HT1080 (cell line): ENCODE results near the gene TSGA10. TPM values are rescaled to one million over a fixed set of nuclear protein-coding genes. Genes with fewer than 3 reads are reported as not detected.

ENCODE experiments used
- DNase-seq: peaks from one replicate; pipeline ENCODE4 v3.0.0-alpha.2; 2015; ENCODE audit warnings: low read depth
- small RNA-seq: library from RNA; depleted of rRNA; stranded (forward); fragments of <200 nt; gene quantifications from one replicate; pipeline ENCODE3, GENCODE V24; 2014
- total RNA-seq: library from RNA; depleted of rRNA; stranded (reverse); fragments of >200 nt; shearing (Covaris generic); gene quantifications from 2 replicates; pipeline ENCODE4 v1.2.3, GENCODE V29; 2014; rRNA removed

The TSGA10 gene
- total RNA-seq, 1 experiment from 2014 or later: 6.7 TPM

GRCh38 chr2:98948956-98949739 is 205.6 kb downstream of the TSGA10 start:
- no peak for DNase-seq

GRCh38 chr2:98947554-98947953 is 207.2 kb downstream of the TSGA10 start:
- DNase-seq: no peak

Small RNA genes lying within 50 kb of the gene (small RNA-seq; reads per million reads assigned to genes)
- gene AC092587.1: not detected

Other genes with a start within 250 kb of the TSGA10 start
- gene CRACDL, start 218.7 kb downstream of the TSGA10 start, total RNA-seq: 0.07 TPM in 1 of 2 replicates, not detected in the other
- gene C2orf15, start 13.2 kb downstream of the TSGA10 start, total RNA-seq: 0.23 TPM in 2 replicates
- 6.6 and 7.8 TPM in 2 replicates for gene LIPT1, start within 50 bp of the TSGA10 start, total RNA-seq
- 21.0 and 21.4 TPM in 2 replicates for gene MITD1, start 26.1 kb upstream of the TSGA10 start, total RNA-seq
- gene MRPL30, start 26.2 kb upstream of the TSGA10 start, total RNA-seq: 50.1 and 57.3 TPM in 2 replicates
- 0.37 and 0.61 TPM in 2 replicates for gene LYG2, start 100.7 kb upstream of the TSGA10 start, total RNA-seq
- gene LYG1, start 146.3 kb upstream of the TSGA10 start, total RNA-seq: 0.17 TPM in 1 of 2 replicates, not detected in the other
- gene TXNDC9, start 181.4 kb upstream of the TSGA10 start, total RNA-seq: 65.7 and 67.4 TPM in 2 replicates
- gene EIF5B, start 182.4 kb upstream of the TSGA10 start, total RNA-seq: 22.6 and 37.3 TPM in 2 replicates